ENCODE measurements around the gene ARID1B. TPM values are rescaled to one million over a fixed set of nuclear protein-coding genes. Genes with fewer than 3 reads are reported as not detected.
A peak's percentile ranks its signal among the peaks of the same experiment; 100 is the strongest.

The ARID1B gene
- total RNA-seq, 2 experiments from 2014 or later = 42.5 to 43.2 TPM

DNA sequence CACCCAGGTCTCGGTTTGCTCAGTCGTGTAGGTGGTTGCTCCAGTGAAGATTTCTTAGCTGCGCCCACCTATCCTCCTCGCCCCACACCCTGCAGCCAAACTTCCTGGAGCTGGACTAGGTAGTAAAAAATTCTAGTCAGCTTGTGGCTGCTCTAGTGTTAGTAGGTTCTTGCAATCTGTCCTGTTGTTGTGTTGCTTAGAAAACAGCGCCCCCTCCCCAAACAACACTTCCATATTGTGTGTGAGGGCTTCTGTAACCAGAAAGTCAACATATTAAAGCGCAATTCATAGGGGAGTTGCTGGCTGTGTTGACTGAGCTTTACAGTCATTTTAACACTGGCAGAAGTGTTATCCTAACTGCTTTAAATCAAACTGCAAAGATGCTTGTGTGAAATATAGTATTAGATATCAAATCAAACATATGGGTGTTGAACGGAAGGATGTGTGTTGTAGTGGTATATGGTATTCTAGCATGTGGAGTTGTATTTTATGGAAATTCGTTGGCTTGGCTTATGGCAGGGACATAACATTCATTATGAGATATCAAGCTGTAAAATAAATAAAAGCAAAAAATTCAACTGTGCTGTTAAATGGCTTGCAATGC lies 122.5 kb downstream of the ARID1B start:
- CTCF ChIA-PET = interaction anchor here (0.6 to 0.8 kb wide), 2 partner anchors 9 to 13 kb away, joined by 3 read pairs; no protein-coding TSS in a partner anchor
- Mint-ChIP-seq H3K27me3 (ENCODE audit: low read depth) (no peaks in the 10 kb centered on the region), H3K4me3 (no peak overlapping the region), H3K27ac (no peak overlapping the region), H3K9me3 (no peaks in the 10 kb centered on the region), H3K36me3 (ENCODE audit: low read depth) (peaks cover 5% of the 10 kb centered on the region), H3K4me1 (ENCODE audit: low read depth) (peaks cover 58% of the 10 kb centered on the region)
- intact Hi-C loops (cut with micrococcal nuclease) = no loop called here
- DNase-seq = no peak

DNA sequence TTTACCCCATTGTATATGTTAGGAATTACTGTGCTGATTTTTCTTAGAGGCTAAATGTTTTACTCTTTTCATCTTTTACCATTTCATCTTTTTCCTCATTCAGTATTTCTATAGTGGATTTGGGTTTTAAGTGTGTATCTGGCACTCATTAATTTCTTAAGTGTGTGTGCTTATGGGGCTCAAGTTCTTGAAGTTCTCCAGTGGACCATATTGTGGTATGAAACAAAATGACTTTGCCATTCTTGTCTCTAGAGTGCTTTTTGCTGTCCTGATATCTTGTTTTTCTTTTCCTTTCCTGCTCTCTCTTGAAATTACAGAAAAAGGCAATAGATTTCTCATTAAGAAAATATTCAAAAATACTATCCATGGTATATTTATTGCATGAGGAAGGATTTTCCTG lies 123.1 kb downstream of the ARID1B start:
- no peak overlapping the region for H3K4me3 Mint-ChIP-seq
- H3K4me1 Mint-ChIP-seq (ENCODE audit: low read depth) = peaks cover 53% of the 10 kb centered on the region
- H3K36me3 Mint-ChIP-seq (ENCODE audit: low read depth) = peaks cover 5% of the 10 kb centered on the region
- intact Hi-C loops (cut with micrococcal nuclease) = no loop called here
- H3K27ac Mint-ChIP-seq = no peak overlapping the region
- no peaks in the 10 kb centered on the region for H3K27me3 Mint-ChIP-seq (ENCODE audit: low read depth)
- no peaks in the 10 kb centered on the region for H3K9me3 Mint-ChIP-seq
- no peak for DNase-seq
- CTCF ChIA-PET = no interaction called here

DNA sequence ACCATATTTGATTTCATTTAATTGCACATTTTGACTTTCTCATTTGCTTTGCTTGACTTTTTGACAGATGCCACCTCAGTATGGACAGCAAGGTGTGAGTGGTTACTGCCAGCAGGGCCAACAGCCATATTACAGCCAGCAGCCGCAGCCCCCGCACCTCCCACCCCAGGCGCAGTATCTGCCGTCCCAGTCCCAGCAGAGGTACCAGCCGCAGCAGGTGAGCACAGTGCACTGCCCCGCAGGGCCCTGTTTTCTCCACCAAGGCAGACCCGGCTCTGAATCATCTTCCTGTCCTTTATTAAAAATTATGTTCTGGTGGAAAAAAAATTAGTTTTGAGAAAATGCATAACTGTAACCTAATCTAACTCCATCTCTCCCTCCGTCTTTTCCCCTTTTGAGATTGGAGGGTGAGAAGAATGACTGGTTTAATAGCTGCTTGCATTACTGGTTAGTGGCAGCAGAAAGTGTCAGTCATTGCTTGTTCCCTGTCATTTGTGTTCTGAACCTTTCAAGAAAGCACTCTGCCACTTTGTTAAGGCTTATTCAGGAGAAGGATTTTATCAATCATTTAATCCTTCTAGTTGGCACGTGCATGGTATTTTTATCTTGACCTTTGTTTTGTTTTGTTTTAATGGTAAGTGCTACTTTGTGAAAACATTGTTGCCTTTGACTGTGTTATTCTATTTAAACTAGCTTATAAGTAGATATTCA lies 124.3 kb downstream of the ARID1B start:
- intact Hi-C loops (cut with micrococcal nuclease) = no loop called here
- no peaks in the 10 kb centered on the region for H3K27me3 Mint-ChIP-seq (ENCODE audit: low read depth)
- no peaks in the 10 kb centered on the region for H3K9me3 Mint-ChIP-seq
- peaks cover 5% of the 10 kb centered on the region for H3K36me3 Mint-ChIP-seq (ENCODE audit: low read depth)
- CTCF ChIA-PET = no interaction called here
- H3K27ac Mint-ChIP-seq = no peak overlapping the region
- DNase-seq = no peak
- H3K4me1 Mint-ChIP-seq (ENCODE audit: low read depth) = peaks cover 51% of the 10 kb centered on the region
- no peak overlapping the region for H3K4me3 Mint-ChIP-seq

DNA sequence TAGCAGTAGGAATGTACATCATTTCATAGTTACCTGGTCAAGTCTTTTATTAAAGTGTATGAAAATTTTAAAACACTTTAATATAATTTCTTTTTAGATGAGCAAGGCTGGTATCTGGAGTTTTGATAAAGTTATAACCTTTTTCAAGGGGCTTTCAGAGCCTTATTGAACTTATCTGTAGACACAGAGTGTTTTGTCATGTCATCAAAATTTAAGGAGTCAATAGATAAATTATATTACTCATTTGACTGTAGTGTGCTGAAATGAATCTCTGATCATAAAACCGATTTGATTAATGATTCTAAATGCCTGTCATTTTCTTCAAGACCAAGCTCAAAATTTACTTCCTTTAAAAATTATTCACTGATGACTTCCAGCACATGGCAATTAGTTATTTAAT lies 125.6 kb downstream of the ARID1B start:
- Mint-ChIP-seq H3K9me3 (no peaks in the 10 kb centered on the region), H3K4me1 (ENCODE audit: low read depth) (peaks cover 50% of the 10 kb centered on the region), H3K36me3 (ENCODE audit: low read depth) (peaks cover 7% of the 10 kb centered on the region), H3K27ac (no peak overlapping the region), H3K4me3 (no peak overlapping the region), H3K27me3 (ENCODE audit: low read depth) (no peaks in the 10 kb centered on the region)
- DNase-seq = no peak
- intact Hi-C loops (cut with micrococcal nuclease) = no loop called here
- CTCF ChIA-PET = interaction anchor here (1.1 kb wide), 1 partner anchor 16 kb away, joined by 4 read pairs; no protein-coding TSS in a partner anchor

DNA sequence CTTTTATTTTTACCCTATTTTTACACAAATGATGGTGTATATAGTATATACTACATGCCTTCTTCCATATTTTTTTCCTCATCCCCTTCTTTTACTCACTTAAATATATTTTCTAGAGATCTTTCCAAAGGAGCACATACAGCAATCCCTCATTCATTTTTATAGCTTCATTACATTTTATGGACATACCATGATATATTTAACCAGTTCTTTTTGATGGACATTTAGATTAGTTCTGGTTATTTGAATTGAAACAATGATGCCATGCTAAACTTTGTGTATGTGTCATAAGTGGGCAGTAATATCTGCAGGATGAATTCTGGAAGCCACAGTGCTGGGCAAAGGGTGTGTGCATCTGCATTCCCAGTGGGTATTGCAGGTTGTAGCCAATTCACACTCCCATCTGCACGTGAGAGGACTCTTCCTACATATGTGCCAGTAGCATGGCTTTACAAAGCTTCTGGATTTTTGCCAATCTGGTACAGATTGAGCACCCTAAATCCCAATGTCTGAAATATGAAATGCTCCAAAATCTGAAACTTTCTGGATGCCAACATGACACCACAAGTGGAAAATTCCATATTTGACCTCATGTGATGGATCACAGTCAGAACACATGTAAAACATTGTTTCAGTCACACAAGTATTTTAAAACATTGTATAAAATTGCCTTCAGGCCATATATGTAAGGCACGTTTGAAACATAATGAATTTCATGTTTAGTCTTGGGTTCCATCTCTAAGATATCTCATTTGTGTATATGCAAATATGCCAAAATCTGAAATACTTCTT lies 127.2 kb downstream of the ARID1B start:
- H3K36me3 Mint-ChIP-seq (ENCODE audit: low read depth) = peaks cover 9% of the 10 kb centered on the region
- H3K9me3 Mint-ChIP-seq = no peaks in the 10 kb centered on the region
- H3K4me3 Mint-ChIP-seq = no peak overlapping the region
- peaks cover 45% of the 10 kb centered on the region for H3K4me1 Mint-ChIP-seq (ENCODE audit: low read depth)
- H3K27me3 Mint-ChIP-seq (ENCODE audit: low read depth) = no peaks in the 10 kb centered on the region
- no peak for DNase-seq
- intact Hi-C loops (cut with micrococcal nuclease) = no loop called here
- H3K27ac Mint-ChIP-seq = no peak overlapping the region
- CTCF ChIA-PET = no interaction called here

DNA sequence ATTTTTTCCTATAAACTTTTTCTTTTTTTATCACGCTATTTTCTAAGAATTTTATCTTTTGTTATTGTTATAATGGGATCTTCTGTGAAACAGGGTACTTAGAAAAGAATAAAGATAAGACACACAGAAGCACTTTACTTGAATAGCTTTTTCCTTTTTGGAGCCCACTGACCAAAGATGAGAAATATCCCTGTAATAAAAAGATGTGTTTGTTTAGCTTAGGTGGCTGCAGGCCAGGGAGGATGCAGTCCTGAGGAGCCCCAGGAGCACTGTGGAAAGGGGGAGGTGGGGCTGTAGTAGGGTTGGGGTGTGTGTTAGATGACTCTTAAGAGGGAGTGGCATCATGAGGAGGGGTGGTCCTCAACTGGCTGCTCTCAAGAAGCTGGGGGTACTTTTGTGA lies 128.6 kb downstream of the ARID1B start:
- Mint-ChIP-seq H3K27me3 (ENCODE audit: low read depth) (no peaks in the 10 kb centered on the region), H3K4me1 (ENCODE audit: low read depth) (peaks cover 44% of the 10 kb centered on the region), H3K36me3 (ENCODE audit: low read depth) (peaks cover 9% of the 10 kb centered on the region), H3K9me3 (no peaks in the 10 kb centered on the region), H3K4me3 (no peak overlapping the region), H3K27ac (no peak overlapping the region)
- CTCF ChIA-PET = interaction anchor here (0.6 to 0.8 kb wide), 2 partner anchors 39 to 233 kb away, joined by 3 to 6 read pairs; no protein-coding TSS in a partner anchor
- intact Hi-C loops (cut with micrococcal nuclease) = no loop called here
- DNase-seq = no peak

DNA sequence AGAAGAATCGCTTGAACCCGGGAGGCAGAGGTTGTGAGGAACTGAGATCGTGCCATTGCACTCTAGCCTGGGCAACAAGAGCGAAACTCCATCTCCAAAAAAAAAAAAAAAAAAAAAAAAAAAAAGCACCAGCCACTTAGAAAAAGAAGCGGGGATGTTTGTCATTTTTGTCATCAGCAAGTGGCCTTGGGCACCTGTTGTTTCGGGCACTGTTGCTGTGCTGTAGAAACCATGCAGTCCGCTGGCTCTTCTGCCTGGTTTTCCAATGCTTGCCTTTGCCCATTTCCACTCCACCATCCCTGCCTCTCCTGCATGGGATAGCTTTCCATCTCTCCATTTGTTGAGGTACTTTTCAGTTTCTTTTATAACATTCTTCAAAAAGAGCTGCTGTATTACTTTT lies 129.3 kb downstream of the ARID1B start:
- H3K9me3 Mint-ChIP-seq = no peaks in the 10 kb centered on the region
- peaks cover 43% of the 10 kb centered on the region for H3K4me1 Mint-ChIP-seq (ENCODE audit: low read depth)
- H3K27ac Mint-ChIP-seq = no peak overlapping the region
- H3K27me3 Mint-ChIP-seq (ENCODE audit: low read depth) = no peaks in the 10 kb centered on the region
- DNase-seq = no peak
- CTCF ChIA-PET = interaction anchor here (0.6 kb wide), 1 partner anchor 38 kb away, joined by 6 read pairs; no protein-coding TSS in a partner anchor
- intact Hi-C loops (cut with micrococcal nuclease) = no loop called here
- H3K4me3 Mint-ChIP-seq = no peak overlapping the region
- peaks cover 8% of the 10 kb centered on the region for H3K36me3 Mint-ChIP-seq (ENCODE audit: low read depth)

DNA sequence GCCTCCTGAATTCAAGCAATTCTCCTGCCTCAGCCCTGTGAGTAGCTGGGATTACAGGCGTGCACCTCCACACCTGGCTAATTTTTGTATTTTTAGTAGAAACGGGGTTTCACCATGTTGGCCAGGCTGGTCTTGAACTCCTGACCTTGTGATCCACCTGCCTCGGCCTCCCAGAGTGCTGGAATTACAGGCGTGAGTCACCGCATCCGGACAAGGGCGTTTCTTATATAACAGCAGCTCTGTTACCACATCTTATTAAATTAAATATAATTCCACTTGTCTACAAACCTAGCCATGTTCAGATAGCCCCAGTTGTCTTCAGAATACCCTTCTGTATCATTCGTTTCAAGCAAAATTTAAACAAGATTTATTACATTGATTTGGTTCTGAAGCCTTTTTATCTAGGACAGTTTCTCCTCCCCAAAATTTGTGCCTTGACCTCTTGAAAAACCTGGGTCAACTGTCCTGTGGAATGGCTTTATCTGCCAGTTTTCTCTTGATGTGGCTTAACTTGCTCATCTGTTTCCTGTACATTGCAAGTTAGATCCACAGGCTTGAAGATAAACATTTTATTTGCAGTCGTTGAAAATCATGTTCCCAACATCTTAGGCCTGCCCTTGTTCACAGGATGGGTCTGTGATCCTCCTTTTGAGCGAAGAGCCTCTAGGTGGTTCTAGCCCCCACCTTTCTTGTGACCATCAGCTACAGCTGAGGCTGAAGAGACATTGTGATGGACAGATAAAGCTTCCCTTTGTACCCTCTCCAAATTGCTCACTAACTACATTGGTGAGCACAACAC lies 132.2 kb downstream of the ARID1B start:
- H3K27ac Mint-ChIP-seq = peak overlapping the region; percentile 16
- H3K27me3 Mint-ChIP-seq (ENCODE audit: low read depth) = no peaks in the 10 kb centered on the region
- DNase-seq = no peak
- no peaks in the 10 kb centered on the region for H3K9me3 Mint-ChIP-seq
- intact Hi-C loops (cut with micrococcal nuclease) = no loop called here
- H3K4me1 Mint-ChIP-seq (ENCODE audit: low read depth) = peaks cover 52% of the 10 kb centered on the region
- CTCF ChIA-PET = no interaction called here
- H3K4me3 Mint-ChIP-seq = no peak overlapping the region
- H3K36me3 Mint-ChIP-seq (ENCODE audit: low read depth) = peaks cover 11% of the 10 kb centered on the region

DNA sequence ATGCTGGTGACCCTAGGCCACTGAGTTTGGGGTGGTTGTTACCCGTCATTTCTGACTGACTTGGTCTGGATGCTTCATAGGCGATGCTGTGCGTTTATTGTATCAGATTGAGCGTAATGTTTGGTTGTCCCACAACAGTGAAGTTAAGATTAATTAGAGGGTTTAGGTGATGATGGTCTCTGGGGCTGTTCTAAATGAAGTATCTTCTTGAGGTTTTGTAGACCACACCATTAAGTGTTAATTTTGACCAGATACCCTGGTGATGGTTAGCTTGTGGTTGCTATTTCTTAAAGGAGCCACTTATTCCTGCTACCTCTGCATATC lies 132.8 kb downstream of the ARID1B start:
- no peak overlapping the region for H3K4me3 Mint-ChIP-seq
- no peak for DNase-seq
- intact Hi-C loops (cut with micrococcal nuclease) = no loop called here
- H3K9me3 Mint-ChIP-seq = no peaks in the 10 kb centered on the region
- H3K4me1 Mint-ChIP-seq (ENCODE audit: low read depth) = peaks cover 55% of the 10 kb centered on the region
- no peak overlapping the region for H3K27ac Mint-ChIP-seq
- CTCF ChIA-PET = interaction anchor here (0.8 kb wide), 1 partner anchor 110 kb away, joined by 3 read pairs; no protein-coding TSS in a partner anchor
- H3K27me3 Mint-ChIP-seq (ENCODE audit: low read depth) = no peaks in the 10 kb centered on the region
- peaks cover 12% of the 10 kb centered on the region for H3K36me3 Mint-ChIP-seq (ENCODE audit: low read depth)

DNA sequence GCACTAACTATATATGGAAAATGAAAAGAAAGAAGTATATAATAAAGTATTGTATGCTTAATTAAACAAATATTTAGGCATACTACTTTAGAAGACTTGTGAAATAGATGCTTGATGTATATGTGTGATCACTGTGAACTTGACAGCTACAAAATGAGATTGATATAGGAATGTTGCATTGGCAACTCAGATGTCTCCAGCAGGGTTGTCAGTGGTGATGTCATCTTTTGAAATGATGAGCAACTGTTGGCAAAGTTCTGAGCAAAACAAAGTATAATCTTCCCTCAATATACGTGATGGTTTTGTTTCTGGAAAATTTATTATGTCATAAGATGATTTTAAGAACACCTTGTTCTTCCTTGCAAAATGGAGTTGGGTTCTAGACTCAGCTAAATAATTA lies 133.8 kb downstream of the ARID1B start:
- CTCF ChIA-PET = interaction anchor here (0.6 to 0.8 kb wide), 2 partner anchors 57 to 110 kb away, joined by 3 to 4 read pairs; no protein-coding TSS in a partner anchor
- H3K9me3 Mint-ChIP-seq = no peaks in the 10 kb centered on the region
- H3K4me1 Mint-ChIP-seq (ENCODE audit: low read depth) = peaks cover 54% of the 10 kb centered on the region
- intact Hi-C loops (cut with micrococcal nuclease) = no loop called here
- H3K27ac Mint-ChIP-seq = no peak overlapping the region
- H3K4me3 Mint-ChIP-seq = no peak overlapping the region
- no peak for DNase-seq
- H3K36me3 Mint-ChIP-seq (ENCODE audit: low read depth) = peaks cover 12% of the 10 kb centered on the region
- H3K27me3 Mint-ChIP-seq (ENCODE audit: low read depth) = no peaks in the 10 kb centered on the region

DNA sequence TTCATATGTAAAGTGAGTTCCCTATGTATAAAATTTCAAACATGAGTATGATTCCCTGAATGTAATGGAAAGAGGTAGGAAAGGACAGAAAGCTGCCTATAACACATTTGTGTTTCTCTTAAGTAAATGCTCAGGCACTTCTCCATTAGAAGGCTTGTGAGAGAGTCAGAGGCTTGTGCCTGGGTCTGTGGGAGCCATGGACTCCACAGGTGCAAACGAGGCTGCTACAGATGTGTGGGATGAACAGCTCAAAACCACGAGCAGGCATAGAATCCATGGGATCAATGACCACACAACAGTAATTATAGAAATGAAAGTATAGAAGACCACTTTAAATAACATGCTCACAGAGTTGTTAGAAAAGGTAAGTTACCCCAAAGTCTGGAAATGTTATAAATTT lies 134.4 kb downstream of the ARID1B start:
- CTCF ChIA-PET = no interaction called here
- DNase-seq = no peak
- H3K36me3 Mint-ChIP-seq (ENCODE audit: low read depth) = peaks cover 12% of the 10 kb centered on the region
- H3K4me3 Mint-ChIP-seq = no peak overlapping the region
- no peaks in the 10 kb centered on the region for H3K27me3 Mint-ChIP-seq (ENCODE audit: low read depth)
- no peaks in the 10 kb centered on the region for H3K9me3 Mint-ChIP-seq
- intact Hi-C loops (cut with micrococcal nuclease) = no loop called here
- H3K4me1 Mint-ChIP-seq (ENCODE audit: low read depth) = peaks cover 59% of the 10 kb centered on the region
- H3K27ac Mint-ChIP-seq = no peak overlapping the region

DNA sequence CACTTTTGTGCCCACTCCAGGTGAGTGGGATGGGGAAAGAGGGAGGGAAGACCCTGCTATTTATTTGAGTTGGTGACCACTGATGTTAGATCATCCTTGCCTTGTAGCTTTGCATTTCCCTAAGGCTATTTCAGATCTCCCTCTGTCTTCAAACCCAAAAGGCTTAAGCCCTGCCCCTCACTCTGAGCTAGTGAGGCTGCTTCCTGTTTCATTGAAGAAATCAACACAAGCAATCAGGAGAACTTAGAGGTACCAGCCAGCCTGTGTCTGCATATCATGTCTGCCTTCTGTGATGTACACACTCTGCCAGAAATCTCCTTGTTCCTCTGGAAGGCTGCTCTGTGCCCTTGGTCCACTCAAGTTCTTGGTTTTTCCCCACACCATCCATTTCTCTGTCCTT lies 135.3 kb downstream of the ARID1B start:
- CTCF ChIA-PET = interaction anchor here (0.6 kb wide), 1 partner anchor 13 kb away, joined by 3 read pairs; no protein-coding TSS in a partner anchor
- H3K36me3 Mint-ChIP-seq (ENCODE audit: low read depth) = peaks cover 9% of the 10 kb centered on the region
- no peak for DNase-seq
- no peak overlapping the region for H3K4me3 Mint-ChIP-seq
- no peaks in the 10 kb centered on the region for H3K27me3 Mint-ChIP-seq (ENCODE audit: low read depth)
- no peak overlapping the region for H3K27ac Mint-ChIP-seq
- H3K4me1 Mint-ChIP-seq (ENCODE audit: low read depth) = peaks cover 66% of the 10 kb centered on the region
- H3K9me3 Mint-ChIP-seq = no peaks in the 10 kb centered on the region
- intact Hi-C loops (cut with micrococcal nuclease) = no loop called here

All from activated naive CD4-positive, alpha-beta T cell treated with anti-CD3 and anti-CD28 coated beads for 36 hours (primary cell).